Measurements from ENCODE around the gene MORN1. TPM values are rescaled to one million over a fixed set of nuclear protein-coding genes. Genes with fewer than 3 reads are reported as not detected.

Gene MORN1
- total RNA-seq, 4 donors from 2014 or later: 7.0 to 9.8 (median 8.0) TPM

DNA sequence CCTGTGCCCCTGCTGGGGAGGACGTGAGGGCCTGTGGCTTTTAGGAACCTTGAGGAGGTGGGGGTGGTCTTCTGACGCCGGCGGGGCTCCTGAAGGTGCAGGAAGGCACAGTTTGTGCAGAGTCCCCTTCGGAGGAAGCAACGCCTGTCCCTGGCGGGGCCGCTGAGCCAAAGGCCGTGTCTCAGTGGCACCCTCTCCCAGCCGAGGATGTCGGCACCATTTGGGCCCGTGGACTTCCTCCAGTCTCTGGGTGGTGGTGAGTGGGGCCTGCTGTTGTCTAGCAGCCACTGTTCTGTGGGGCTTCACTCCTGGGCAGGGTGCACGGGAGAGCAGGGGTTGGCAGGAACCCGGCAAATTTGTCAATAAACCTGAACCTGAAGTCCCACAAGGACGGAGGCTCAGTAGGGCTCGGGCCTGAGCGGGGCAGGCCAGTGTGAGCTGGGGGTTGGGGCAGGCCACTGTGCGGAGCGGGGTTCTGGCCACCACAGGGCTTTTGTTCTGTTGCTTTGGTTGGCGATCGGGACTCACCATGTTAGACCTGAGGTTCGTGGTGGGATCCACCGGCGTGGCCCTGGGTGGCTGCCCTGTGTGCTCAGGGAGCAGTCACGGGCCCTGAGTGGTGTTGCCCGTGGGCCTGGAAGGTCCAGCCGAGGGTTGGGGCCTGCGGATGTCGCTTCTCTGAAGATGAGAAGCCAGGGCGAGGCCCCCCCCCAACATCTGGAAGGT is 98.5 kb downstream of the MORN1 start:
- Histone ChIP-seq H3K4me3 (no peak overlapping the region), H3K36me3 (peaks cover 0 to 4% (median 0%) of the 10 kb centered on the region in 4 donors), H3K27me3 (no peaks in the 10 kb centered on the region), H3K4me1 (peaks cover 77 to 100% (median 100%) of the 10 kb centered on the region in 4 donors), H3K9me3 (no peaks in the 10 kb centered on the region), H3K27ac (replicated peaks in 1 of 4) (peak overlapping the region; percentile 1 to 88 (median 58))
- DNase-seq (ENCODE audit: extremely low spot score): no peak
- no peak for TF ChIP-seq POLR2A (IDR thresholded peaks at IDR 0.05; ENCODE audit: low read depth)
- TF ChIP-seq EP300 (IDR thresholded peaks at IDR 0.05): no peak
- TF ChIP-seq CTCF (IDR thresholded peaks at IDR 0.05): no peak
- no peak for TF ChIP-seq POLR2AphosphoS5 (IDR thresholded peaks at IDR 0.05)
- intact Hi-C loops (cut with DNase I): loop anchor here (5.0 kb wide), 1 partner anchor 51 kb away; no protein-coding TSS in a partner anchor
- WGBS: 77% methylated on average over 24 of the region's 30 CpGs

DNA sequence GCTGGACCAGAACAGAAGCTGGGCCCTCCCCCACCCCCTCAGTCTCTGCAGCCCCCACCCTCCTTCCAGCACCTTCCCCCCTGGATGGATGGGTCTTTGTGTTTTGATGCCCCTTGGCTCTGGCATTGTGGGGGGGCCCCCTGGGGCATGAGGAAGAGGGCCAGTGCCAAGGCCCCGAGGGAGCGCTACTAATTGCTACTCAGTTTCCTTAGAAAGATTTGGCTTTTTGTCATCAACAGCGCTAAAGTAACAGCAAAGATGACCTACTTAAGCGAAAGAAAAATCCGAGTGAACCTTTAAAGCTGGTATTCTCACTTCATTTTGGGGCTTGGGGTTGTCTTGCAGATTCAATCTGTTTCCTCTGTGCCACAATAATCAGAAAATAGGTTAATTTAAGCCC is 99.8 kb downstream of the MORN1 start:
- Histone ChIP-seq H3K9me3 (no peaks in the 10 kb centered on the region), H3K27me3 (no peaks in the 10 kb centered on the region), H3K4me1 (peaks cover 82 to 100% (median 99%) of the 10 kb centered on the region in 4 donors), H3K27ac (replicated peaks in 1 of 4) (peak overlapping the region; percentile 70 to 88 (median 79)), H3K4me3 (peak overlapping the region in 3 of 4 donors; percentile 30 to 55 (median 46)), H3K36me3 (no peaks in the 10 kb centered on the region)
- TF ChIP-seq CTCF (IDR thresholded peaks at IDR 0.05) (no peak), POLR2AphosphoS5 (IDR thresholded peaks at IDR 0.05) (no peak), POLR2A (IDR thresholded peaks at IDR 0.05; ENCODE audit: low read depth) (no peak), EP300 (IDR thresholded peaks at IDR 0.05) (no peak)
- intact Hi-C loops (cut with DNase I): loop anchor here (5.0 kb wide), 1 partner anchor 49 kb away; no protein-coding TSS in a partner anchor
- 44% methylated on average over 3 of the region's 5 CpGs for WGBS
- DNase-seq (ENCODE audit: extremely low spot score): no peak

DNA sequence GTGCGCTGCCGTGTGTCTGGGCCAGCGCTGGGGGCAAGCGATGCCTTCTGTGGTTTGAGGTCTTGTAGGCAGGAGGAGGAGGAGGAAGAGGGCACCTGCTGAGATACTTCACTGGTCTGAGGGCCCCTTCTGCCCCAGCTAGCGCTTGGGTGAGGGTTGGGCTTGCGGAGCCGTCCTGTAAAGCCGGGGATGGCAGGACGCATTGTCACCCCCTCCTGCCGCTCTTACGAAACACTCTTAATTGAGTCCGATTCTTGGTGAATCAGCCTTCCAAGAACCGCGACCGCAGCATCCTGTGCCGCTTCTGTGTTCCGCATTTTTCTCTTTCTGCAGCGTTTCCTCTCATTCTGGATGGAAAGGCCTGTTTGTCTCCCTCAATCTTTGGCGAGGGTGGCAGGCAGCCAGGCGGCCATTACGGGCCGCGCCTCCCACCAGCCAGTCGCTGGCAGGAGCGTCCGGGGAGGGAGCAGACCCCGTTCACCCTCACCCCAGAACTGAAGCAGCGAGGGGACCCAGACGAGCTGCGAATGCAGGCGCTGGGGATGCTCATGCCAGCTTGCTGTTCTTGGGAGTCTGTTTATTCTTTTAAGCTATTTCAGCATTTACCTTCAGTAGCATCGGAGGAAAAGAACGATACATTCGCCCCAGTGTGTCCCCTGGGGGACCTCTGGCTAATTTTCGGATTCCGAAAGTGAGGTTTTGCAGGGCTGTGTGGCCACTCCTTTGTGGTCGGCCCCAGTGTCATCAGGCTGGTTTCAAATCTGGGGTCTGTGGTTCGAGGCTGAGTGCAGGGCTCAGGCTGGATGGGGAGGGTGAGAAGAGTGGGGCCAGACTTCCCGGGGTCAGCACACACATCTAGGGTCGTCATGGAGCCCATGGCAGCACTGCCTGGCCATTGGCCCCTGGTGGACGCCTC is 100.5 kb downstream of the MORN1 start:
- H3K4me3 ChIP-seq: peak overlapping the region; percentile 30 to 55 (median 42)
- H3K27me3 ChIP-seq: no peaks in the 10 kb centered on the region
- H3K36me3 ChIP-seq: no peaks in the 10 kb centered on the region
- 24% methylated on average over 37 of the region's 41 CpGs for WGBS
- H3K9me3 ChIP-seq: no peaks in the 10 kb centered on the region
- no peak for TF ChIP-seq CTCF (IDR thresholded peaks at IDR 0.05)
- no peak for TF ChIP-seq EP300 (IDR thresholded peaks at IDR 0.05)
- no peak for TF ChIP-seq POLR2A (IDR thresholded peaks at IDR 0.05; ENCODE audit: low read depth)
- TF ChIP-seq POLR2AphosphoS5 (IDR thresholded peaks at IDR 0.05): peak; percentile 67 to 73
- H3K4me1 ChIP-seq: peaks cover 86 to 100% (median 99%) of the 10 kb centered on the region in 4 donors
- DNase-seq (ENCODE audit: extremely low spot score): peak; percentile 98
- intact Hi-C loops (cut with DNase I): loop anchor here (5.0 kb wide), 1 partner anchor 49 kb away; no protein-coding TSS in a partner anchor
- H3K27ac ChIP-seq (replicated peaks in 1 of 4): peak overlapping the region; percentile 70 to 88 (median 79)

GRCh38 chr1:2290171-2290578 is 101.2 kb downstream of the MORN1 start:
- Histone ChIP-seq H3K4me1 (peaks cover 85 to 100% (median 97%) of the 10 kb centered on the region in 4 donors), H3K36me3 (no peaks in the 10 kb centered on the region), H3K4me3 (peak overlapping the region; percentile 30 to 55 (median 42)), H3K9me3 (no peaks in the 10 kb centered on the region), H3K27me3 (no peaks in the 10 kb centered on the region), H3K27ac (replicated peaks in 1 of 4) (peak overlapping the region; percentile 70 to 88 (median 79))
- DNase-seq (ENCODE audit: extremely low spot score): no peak
- TF ChIP-seq POLR2A (IDR thresholded peaks at IDR 0.05; ENCODE audit: low read depth) (no peak), POLR2AphosphoS5 (IDR thresholded peaks at IDR 0.05) (no peak), CTCF (IDR thresholded peaks at IDR 0.05) (no peak), EP300 (IDR thresholded peaks at IDR 0.05) (no peak)
- intact Hi-C loops (cut with DNase I): loop anchor here (5.0 kb wide), 1 partner anchor 48 kb away; no protein-coding TSS in a partner anchor
- WGBS: 45% methylated on average over 4 of the region's 7 CpGs

Data from esophagus muscularis mucosa (tissue), 4 donors.